ENCODE measurements around the gene TBC1D32. TPM values are rescaled to one million over a fixed set of nuclear protein-coding genes. Genes with fewer than 3 reads are reported as not detected.

Gene TBC1D32
- total RNA-seq, 4 donors from 2014 or later: 13.4 to 49.6 (median 22.6) TPM

DNA sequence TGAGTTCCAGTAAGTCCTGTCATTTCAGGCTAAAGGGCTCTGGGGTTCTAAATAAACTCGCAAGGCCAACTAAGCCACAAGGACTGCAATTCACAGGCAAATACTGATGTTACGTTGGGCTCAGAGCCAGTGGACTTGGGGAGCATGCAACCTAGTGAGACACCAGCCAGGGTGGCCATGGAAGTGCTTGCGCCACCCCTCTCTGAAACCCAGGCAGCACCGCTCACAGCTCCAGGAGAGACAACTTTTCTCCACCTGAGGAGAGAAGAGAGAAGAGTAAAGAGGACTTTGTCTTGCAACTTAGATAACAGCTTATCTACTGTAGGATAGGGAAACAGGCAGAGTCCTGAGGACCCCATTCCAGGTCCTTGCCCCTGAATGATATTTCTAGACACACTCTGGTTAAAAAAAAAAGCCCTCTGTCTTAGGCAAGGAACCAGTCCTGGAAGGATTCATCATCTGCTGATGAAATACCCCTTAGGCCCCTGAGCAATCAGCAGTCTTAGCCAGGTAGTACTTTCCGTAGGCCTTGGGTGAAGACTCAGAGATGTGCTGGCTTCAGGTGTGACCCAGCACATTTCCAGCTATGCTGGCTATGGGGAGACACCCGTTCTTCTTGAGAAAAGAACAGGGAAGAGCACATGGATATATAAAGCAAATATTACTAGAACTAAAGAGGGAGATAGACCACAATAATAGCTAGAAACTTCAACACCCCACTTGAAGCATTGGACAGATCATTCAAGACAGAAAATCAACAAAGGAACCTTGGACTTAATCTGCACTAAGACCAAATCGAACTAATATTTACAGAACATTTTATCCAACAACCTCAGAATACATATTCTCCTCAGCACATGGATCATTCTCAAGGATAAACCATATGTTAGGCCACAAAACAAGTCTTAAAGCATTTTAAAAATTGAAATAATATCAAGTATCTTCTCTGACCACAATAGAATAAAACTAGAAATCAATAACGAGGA, 31.5 kb upstream of the TBC1D32 start:
- H3K27ac ChIP-seq: no peak overlapping the region

DNA sequence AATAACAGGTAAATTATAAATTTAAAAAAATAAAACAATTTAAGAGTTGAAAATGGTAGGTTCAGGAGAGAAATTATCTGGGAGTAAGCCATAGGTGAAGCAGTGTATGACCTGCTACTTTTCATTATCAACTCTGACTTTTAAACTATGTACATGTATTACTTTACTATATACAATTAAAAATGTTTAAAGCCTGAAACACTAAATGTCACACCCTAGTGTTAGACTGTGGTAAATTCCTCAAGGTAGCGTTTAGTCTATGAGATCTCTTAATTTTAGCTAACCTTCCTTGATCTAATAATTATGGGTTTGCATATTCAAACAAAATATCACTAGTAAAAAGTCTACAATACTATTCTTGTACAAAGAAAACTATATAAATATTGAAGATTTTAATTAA, 22.3 kb upstream of the TBC1D32 start:
- intact Hi-C loops (cut with DNase I; ENCODE audit: low total_unique reads): no loop called here
- H3K9me3 ChIP-seq: no peaks in the 10 kb centered on the region
- no peak overlapping the region for H3K27ac ChIP-seq
- no peaks in the 10 kb centered on the region for H3K36me3 ChIP-seq
- in situ Hi-C loops (cut with MboI; ENCODE audit: low pct_ligation_motif_present in 1 of 4, low pct_unique_long_range_greater_than_20kb in 1 of 4, low sequenced_read_pairs in 3 of 4): no loop called here
- 62 to 64% methylated on average over 1 of the region's 1 CpG for WGBS, 2 donors (ENCODE audit: low coverage in 1 of 2)
- no peaks in the 10 kb centered on the region for H3K27me3 ChIP-seq
- H3K4me1 ChIP-seq: no peaks in the 10 kb centered on the region
- DNase-seq: no peak
- no peak for TF ChIP-seq EP300 (IDR thresholded peaks at IDR 0.05; ENCODE audit: low read depth)
- TF ChIP-seq POLR2AphosphoS5 (IDR thresholded peaks at IDR 0.05): no peak
- TF ChIP-seq, protein P1, sequence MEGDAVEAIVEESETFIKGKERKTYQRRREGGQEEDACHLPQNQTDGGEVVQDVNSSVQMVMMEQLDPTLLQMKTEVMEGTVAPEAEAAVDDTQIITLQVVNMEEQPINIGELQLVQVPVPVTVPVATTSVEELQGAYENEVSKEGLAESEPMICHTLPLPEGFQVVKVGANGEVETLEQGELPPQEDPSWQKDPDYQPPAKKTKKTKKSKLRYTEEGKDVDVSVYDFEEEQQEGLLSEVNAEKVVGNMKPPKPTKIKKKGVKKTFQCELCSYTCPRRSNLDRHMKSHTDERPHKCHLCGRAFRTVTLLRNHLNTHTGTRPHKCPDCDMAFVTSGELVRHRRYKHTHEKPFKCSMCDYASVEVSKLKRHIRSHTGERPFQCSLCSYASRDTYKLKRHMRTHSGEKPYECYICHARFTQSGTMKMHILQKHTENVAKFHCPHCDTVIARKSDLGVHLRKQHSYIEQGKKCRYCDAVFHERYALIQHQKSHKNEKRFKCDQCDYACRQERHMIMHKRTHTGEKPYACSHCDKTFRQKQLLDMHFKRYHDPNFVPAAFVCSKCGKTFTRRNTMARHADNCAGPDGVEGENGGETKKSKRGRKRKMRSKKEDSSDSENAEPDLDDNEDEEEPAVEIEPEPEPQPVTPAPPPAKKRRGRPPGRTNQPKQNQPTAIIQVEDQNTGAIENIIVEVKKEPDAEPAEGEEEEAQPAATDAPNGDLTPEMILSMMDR (IDR thresholded peaks at IDR 0.05): no peak
- no peak for TF ChIP-seq POLR2A (IDR thresholded peaks at IDR 0.05)
- no peak overlapping the region for H3K4me3 ChIP-seq

More for the DNA sequence above, 31.5 kb upstream of the TBC1D32 start:
- in situ Hi-C loops (cut with MboI; ENCODE audit: low pct_ligation_motif_present in 1 of 4, low pct_unique_long_range_greater_than_20kb in 1 of 4, low sequenced_read_pairs in 3 of 4) (no loop called here), intact Hi-C loops (cut with DNase I; ENCODE audit: low total_unique reads) (no loop called here)
- DNase-seq: no peak
- 70 to 83% methylated on average over 2 to 8 of the region's 8 CpGs for WGBS, 2 donors (ENCODE audit: low coverage in 1 of 2)
- Histone ChIP-seq H3K9me3 (no peaks in the 10 kb centered on the region), H3K27me3 (no peaks in the 10 kb centered on the region), H3K4me1 (no peaks in the 10 kb centered on the region), H3K36me3 (no peaks in the 10 kb centered on the region), H3K4me3 (no peak overlapping the region)
- TF ChIP-seq, protein P1 (IDR thresholded peaks at IDR 0.05): no peak
- TF ChIP-seq POLR2A (IDR thresholded peaks at IDR 0.05) (no peak), EP300 (IDR thresholded peaks at IDR 0.05; ENCODE audit: low read depth) (no peak), POLR2AphosphoS5 (IDR thresholded peaks at IDR 0.05) (no peak)

DNA sequence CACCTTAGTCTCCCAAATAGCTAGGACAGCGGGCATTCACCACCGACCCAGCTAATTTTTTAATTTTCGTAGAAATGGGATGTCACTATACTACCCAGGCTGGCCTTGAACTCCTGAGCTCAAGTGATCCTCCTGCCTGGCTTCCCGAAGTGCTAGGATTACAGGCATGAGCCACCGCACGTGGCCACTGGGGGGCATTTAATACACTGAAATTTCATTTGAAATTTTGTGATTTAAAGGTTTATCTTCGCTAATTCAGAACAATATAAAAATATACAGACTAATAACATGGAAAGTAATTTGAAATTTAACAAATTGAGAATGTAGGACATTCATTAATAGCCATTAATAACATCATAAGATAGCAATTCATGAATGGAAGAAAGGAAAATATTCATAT, 20.5 kb upstream of the TBC1D32 start:
- TF ChIP-seq EP300 (IDR thresholded peaks at IDR 0.05; ENCODE audit: low read depth) (no peak), POLR2A (IDR thresholded peaks at IDR 0.05) (no peak), POLR2AphosphoS5 (IDR thresholded peaks at IDR 0.05) (no peak)
- TF ChIP-seq, protein P1 (IDR thresholded peaks at IDR 0.05): peak in 4 of 5 experiments; percentile 12 to 28 (median 26)
- Histone ChIP-seq H3K27me3 (no peaks in the 10 kb centered on the region), H3K36me3 (no peaks in the 10 kb centered on the region), H3K27ac (no peak overlapping the region), H3K9me3 (no peaks in the 10 kb centered on the region), H3K4me1 (no peaks in the 10 kb centered on the region), H3K4me3 (no peak overlapping the region)
- no peak for DNase-seq
- in situ Hi-C loops (cut with MboI; ENCODE audit: low pct_ligation_motif_present in 1 of 4, low pct_unique_long_range_greater_than_20kb in 1 of 4, low sequenced_read_pairs in 3 of 4): no loop called here
- intact Hi-C loops (cut with DNase I; ENCODE audit: low total_unique reads): no loop called here
- 64 to 87% methylated on average over 3 to 7 of the region's 7 CpGs for WGBS, 2 donors (ENCODE audit: low coverage in 1 of 2)

DNA sequence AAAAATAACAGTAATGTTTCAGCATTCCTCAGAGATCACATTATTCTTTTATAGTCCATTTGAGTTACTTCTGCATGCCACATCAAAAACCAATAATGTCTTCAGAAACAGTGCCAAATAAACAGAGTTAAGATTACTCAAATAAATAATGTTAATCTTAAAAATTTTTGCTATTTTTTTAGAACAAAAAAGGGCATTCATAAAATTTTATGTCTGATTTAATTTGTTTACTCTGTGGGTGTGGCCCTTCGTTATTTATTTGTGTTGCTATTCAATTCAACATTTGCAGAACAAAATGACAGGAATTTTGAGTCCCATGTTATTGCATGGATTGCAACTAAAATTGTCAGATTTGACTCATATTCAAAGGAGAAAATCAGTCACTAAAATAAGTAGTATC, 18.7 kb upstream of the TBC1D32 start:
- H3K36me3 ChIP-seq: no peaks in the 10 kb centered on the region
- in situ Hi-C loops (cut with MboI; ENCODE audit: low pct_ligation_motif_present in 1 of 4, low pct_unique_long_range_greater_than_20kb in 1 of 4, low sequenced_read_pairs in 3 of 4): no loop called here
- no peaks in the 10 kb centered on the region for H3K27me3 ChIP-seq
- no peaks in the 10 kb centered on the region for H3K9me3 ChIP-seq
- no peak overlapping the region for H3K4me3 ChIP-seq
- H3K4me1 ChIP-seq: no peaks in the 10 kb centered on the region
- WGBS, 2 donors (ENCODE audit: low coverage in 1 of 2): 5 to 24% methylated on average over 1 of the region's 1 CpG
- DNase-seq: no peak
- intact Hi-C loops (cut with DNase I; ENCODE audit: low total_unique reads): no loop called here
- TF ChIP-seq, protein P1 (IDR thresholded peaks at IDR 0.05): no peak
- TF ChIP-seq POLR2A (IDR thresholded peaks at IDR 0.05): no peak
- no peak for TF ChIP-seq EP300 (IDR thresholded peaks at IDR 0.05; ENCODE audit: low read depth)
- TF ChIP-seq POLR2AphosphoS5 (IDR thresholded peaks at IDR 0.05): no peak
- no peak overlapping the region for H3K27ac ChIP-seq
